Smooth muscle cell of the coronary artery (primary cell): Measurements from ENCODE around the gene NEIL1. TPM values are rescaled to one million over a fixed set of nuclear protein-coding genes. Genes with fewer than 3 reads are reported as not detected.

Experiments used
- total RNA-seq: library from RNA; depleted of rRNA; stranded (reverse); fragments of >200 nt; gene quantifications from 2 replicates; pipeline ENCODE4 v1.2.3, GENCODE V29; 2014; ENCODE audit warnings: low replicate concordance

The NEIL1 gene
- total RNA-seq: 2.8 and 8.8 TPM in 2 replicates

GRCh38 chr15:75346796-75347221 is at the start of gene NEIL1:
TSS of gene NEIL1 (plus strand) at chr15:75347039. CDS start at chr15:75348906, 1,867 bp downstream.

GRCh38 chr15:75335705-75336355 is 11.0 kb upstream of the NEIL1 start, which contains the start of gene COMMD4:
TSS of gene COMMD4 (plus strand) at chr15:75336063. CDS start at chr15:75336090, 27 bp downstream.

GRCh38 chr15:75367913-75368688 is 21.3 kb downstream of the NEIL1 start, which contains the start of gene MAN2C1:
TSS of gene MAN2C1 (minus strand) at chr15:75368607. CDS start at chr15:75368583, 24 bp downstream.

Other genes starting within 250 kb of the NEIL1 start
- 0.94 and 2.3 TPM in 2 replicates for gene C15orf39, start 145.2 kb upstream of the NEIL1 start, total RNA-seq
- gene GOLGA6C, start 88.7 kb upstream of the NEIL1 start, total RNA-seq: 0.08 TPM in 1 of 2 replicates, not detected in the other
- gene GOLGA6D, start 64.2 kb upstream of the NEIL1 start, total RNA-seq: not detected in 2 replicates
- 26.2 and 95.3 TPM in 2 replicates for gene COMMD4, start 11.0 kb upstream of the NEIL1 start, total RNA-seq
- 77.7 and 81.8 TPM in 2 replicates for gene MAN2C1, start 21.6 kb downstream of the NEIL1 start, total RNA-seq
- 17.3 and 45.0 TPM in 2 replicates for gene SIN3A, start 104.7 kb downstream of the NEIL1 start, total RNA-seq
- gene PTPN9, start 232.3 kb downstream of the NEIL1 start, total RNA-seq: 11.6 and 21.7 TPM in 2 replicates